HG03571 (cell line): ENCODE data around the gene APOBEC3H.

Experiments used
- ATAC-seq: cut with Tn5 transposase; IDR thresholded peaks from one replicate; pipeline ENCODE4 v1.9.1; 2021; ENCODE audit not compliant: unreplicated experiment

APOBEC3H gene

DNA sequence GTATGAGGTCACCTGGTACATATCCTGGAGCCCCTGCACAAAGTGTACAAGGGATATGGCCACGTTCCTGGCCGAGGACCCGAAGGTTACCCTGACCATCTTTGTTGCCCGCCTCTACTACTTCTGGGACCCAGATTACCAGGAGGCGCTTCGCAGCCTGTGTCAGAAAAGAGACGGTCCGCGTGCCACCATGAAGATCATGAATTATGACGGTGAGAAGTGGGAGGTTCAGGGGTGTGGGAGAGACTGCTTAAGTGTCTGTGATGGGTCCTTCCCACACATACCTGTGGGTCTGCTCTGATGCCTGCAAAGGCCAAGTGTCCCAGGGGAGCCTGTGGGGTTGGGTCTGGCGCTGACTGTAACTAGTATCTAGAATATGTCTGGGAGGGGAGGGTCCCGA lies 16.0 kb upstream of the APOBEC3H start:
- no peak for ATAC-seq

DNA sequence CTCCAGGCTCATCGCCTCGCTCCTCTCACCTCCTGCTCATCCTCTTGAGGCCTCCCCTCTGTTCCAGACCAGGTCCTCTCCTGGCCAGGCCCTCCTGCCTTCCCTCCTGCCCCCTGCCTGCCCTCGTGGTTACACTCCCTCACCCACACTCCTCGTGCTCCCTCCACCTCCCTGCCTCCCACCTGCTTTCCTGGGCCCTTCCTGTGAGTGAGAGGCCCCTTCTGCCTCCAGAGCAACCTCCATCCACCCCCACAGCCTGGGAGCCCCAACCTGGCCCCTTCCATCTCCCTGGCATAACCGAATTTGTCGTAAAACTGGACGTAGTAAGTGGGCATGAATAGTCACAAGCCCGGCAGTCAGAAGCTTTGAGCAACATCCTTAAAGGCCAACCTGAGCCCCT lies 15.4 kb upstream of the APOBEC3H start:
- no peak for ATAC-seq

DNA sequence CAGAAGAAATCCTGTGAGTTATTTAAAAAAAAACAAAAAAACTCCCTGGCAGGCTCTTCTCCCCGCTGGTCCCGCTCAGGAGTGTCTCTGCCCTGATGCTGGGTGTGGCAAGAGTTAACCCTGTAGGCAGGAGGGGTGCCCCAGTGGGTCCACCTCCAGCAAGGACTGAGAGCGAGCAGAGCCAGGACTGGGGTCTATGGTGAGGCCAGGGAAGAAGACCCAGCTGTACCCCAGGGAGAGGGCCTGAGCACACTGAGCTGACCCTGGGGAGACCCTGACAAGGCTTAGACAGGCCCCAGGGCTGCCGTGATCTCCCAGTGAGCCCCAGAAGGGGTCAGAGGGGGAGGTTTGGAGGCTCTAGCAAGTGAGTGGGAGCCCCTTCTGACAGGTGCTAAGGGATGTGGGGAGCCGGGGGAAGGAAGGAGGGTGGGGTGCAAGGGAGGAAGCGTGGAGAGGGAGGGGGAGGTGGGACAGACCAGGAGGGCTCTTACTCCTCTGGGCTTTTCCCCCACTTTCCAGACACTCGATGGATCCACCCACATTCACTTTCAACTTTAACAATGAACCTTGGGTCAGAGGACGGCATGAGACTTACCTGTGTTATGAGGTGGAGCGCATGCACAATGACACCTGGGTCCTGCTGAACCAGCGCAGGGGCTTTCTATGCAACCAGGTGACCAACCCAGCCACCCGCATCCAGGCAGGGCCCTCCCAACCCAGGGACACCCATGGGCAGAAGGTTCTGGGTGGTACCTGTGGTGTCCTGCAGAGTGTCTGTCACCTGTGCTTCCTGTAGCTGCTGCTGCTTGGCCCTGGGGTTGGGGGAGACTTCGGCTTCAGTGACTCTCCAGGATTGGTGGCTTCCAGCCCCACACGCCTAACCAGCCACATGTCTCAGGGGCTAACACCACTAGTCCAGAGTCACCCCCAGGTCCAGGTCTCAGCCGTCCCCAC lies 13.6 kb upstream of the APOBEC3H start:
- no peak for ATAC-seq

DNA sequence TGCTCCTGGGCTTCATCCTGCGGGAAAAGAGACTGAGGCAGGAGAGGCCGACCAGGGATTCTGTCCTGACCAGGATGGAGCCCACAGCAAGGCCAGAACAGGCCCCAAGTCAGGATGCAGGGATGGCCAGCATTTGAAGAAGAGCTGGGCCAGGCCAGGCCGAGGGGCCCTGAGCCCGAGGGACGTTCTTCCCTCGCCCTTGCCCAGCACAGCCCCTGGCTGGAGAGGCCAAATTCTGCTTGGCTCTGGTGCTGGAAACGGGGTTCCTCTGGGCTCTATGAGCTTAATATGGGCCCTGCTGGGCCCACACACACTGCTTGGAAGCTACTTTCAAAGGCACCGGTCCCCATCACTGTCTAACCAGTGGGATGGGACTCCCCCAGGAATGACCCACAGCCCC lies 12.4 kb upstream of the APOBEC3H start:
- ATAC-seq: no peak

DNA sequence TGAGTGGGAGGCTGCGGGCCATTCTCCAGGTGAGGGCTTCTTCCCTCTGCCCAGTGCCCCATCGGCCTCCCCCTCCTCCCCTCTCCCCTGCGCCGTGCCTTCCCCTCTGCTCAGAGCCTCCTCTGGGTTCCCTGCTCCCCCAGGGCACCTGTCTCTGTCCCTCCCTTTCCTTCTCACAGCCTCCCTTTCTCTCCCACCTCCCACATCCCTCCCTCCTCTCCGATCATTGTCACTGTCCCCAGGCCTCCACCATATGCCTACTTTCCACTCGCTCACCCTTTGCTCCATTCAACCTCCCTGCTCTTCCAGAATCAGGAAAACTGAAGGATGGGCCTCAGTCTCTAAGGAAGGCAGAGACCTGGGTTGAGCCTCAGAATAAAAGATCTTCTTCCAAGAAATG lies 9.9 kb upstream of the APOBEC3H start:
- no peak for ATAC-seq

DNA sequence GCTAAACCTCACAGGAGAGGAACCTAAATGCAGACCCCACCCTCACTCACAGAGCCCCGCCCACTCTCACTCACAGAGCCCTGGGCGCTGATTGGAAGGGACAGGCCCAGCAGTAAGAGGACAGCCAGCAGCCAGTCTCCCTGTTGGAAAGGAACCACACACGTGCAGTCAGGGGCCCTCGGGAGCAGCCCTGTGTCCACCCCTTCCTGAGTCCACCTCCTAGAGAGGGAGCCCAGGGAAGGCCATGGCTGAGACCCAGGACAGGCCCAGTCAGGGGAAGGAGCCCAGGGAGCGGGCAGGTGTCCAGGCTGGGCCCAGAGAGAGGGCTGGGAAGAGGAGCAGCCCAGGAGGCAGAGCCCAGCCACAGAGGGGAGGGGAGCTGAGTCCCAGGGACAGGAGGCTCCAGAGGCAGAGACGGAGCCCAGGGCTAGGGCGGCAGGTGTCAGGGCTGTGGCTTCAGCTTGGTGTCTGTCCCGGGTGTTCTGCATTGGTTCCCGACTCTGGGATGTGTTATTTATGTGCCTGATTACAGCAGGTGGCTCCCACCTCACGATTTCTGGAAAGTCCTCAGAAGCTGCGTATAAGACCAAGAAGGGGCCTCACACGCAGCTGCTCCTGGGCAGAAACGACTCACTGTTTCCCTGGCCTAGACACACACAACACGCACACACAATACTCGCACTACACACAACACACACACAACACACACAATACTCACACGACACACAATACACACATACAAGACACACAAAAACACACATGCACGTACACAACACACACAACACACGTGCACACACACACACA lies 9.0 kb upstream of the APOBEC3H start:
- ATAC-seq: no peak

DNA sequence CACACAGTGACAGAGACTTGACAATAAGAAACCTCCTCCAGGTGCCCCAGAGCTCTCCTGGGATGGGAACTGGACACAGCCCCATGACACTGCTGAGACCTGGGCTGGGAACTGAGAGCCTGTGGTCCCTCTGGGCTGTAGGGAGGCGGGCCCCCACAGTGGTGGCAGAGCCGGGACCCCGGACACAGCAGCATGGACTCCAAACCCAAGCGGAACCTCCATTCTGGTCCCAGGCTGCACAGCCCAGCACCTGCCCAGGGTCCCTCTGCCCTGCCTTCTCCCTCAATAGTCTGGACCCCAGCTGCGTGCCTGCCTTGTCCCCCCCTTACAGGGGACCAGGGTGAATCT lies 8.4 kb upstream of the APOBEC3H start:
- no peak for ATAC-seq

DNA sequence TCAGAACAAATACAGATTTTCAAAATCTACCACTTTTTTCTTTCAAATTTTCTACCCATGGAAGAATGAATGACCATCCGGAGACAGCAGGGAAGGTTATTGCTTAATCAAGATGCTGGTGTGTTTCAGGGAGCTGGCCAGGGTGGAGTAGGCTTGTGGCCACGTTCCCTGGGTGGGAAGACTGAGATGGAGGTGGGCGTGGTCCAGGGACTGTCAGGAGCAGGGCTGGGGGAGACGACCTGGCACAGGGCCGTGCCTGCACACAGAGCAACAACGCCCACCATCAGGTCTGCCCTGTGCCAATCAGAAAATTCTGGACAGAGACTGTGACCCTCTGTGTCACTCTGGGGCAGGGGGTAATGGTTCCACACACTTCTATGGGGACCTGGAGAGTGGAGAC lies 7.1 kb upstream of the APOBEC3H start:
- ATAC-seq: no peak

DNA sequence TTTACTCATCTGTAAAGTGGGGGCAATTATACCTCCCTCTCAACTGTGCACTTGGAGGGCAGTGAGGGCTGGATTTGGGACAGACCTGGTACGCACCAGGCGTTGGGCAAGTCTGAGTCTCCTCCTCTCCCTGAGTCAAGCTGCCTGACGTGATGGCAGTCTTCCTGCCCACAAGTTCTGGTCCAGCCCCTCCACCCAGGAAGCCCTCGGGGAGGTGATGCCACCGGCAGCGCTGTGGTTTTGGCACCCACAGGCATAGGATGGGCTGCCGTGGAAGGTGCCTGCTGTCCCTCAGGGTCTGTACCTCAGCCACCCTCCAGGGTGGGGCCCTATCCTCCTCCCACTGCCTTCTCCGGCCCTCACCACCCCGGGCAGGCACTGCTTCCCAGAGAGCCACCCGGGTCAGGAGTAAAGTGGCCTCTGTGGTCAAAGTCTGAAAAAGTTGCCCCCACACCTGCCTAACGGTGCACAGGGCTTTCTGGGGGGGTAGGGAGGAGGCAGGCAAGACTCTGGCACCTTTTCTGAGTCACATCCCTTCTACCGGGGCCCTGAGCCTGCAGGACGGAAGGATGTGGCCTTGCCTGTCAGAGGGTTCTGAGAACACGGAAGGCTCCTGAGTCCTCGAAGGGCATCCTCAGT lies 6.5 kb upstream of the APOBEC3H start:
- ATAC-seq: no peak

DNA sequence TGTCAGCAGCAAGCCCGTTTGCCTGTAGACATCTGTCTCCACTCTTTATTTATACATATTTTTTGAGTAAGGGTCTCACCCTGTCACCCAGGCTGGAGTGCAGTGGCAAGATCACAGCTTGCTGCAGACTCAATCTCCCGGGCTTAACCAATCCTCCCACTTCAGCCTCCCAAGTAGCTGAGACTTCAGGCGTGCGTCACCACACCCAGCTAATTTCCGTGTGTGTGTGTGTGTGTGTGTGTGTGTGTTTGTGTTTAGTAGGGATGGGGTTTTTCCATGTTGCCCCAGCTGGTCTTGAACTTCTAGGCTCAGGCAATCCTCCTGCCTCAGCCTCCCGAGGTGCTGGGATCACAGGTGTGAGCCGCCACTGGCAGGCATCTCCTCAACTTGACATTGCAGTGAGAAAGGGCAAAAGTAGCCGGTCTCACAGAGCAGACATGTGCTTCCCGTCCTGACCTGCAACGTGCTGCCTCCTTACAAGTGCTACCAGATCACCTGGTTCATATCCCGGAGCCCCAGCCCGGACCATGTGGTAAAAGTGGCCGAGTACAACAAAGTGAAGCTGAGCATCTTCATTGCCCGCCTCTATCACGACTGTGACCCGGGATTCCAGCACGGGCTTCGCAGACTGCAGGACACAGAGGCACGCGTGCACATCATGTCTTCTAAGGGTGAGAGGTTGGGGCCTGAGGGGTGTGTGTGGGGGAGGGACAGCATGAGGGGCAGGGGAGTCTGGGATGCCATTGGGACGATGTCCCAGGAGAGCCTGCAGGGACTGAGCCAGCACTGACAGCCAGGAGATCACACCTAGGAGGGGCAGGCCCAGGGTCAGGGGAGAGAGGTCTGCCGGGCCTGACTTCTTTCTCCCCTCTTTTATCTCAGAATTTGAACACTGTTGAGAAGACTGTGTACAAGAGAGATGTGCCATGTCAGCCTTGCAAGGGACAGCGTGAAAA lies 5.6 kb upstream of the APOBEC3H start:
- ATAC-seq: no peak

DNA sequence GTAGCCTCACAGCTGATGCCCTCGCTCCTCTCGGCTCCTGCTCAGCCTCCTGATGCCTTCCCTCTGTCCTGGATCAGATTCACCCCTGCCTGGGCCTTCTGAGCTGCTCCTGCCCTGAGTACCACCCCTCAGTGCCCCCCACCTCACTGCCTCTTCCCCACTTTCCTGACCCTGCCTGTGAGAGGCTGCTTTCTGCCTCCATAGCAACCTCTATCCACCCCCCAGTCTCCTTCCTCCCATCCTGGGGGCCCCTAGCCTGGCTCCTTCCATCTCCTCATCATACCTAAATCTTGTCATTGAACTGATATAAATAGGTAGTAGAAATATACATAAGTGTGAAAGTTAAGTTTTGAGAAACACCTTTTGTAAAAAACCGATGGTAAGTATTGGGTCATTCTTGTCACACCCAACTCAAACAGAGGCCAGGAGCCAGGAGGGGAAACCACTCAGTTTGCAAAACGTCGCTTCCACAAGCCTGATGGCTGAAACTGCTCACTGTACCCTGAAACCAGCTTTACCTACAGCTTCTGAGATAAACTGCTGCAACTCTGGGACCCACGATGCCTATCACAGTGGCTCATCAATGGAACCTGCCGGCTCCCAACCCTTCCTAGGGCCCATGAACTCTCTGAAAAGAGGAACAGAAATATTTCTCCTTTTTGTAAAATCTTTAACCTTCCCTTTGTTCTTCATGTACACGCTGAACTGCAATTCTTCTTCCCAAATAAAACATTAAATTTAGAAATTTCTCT lies 4.8 kb upstream of the APOBEC3H start:
- ATAC-seq: no peak

DNA sequence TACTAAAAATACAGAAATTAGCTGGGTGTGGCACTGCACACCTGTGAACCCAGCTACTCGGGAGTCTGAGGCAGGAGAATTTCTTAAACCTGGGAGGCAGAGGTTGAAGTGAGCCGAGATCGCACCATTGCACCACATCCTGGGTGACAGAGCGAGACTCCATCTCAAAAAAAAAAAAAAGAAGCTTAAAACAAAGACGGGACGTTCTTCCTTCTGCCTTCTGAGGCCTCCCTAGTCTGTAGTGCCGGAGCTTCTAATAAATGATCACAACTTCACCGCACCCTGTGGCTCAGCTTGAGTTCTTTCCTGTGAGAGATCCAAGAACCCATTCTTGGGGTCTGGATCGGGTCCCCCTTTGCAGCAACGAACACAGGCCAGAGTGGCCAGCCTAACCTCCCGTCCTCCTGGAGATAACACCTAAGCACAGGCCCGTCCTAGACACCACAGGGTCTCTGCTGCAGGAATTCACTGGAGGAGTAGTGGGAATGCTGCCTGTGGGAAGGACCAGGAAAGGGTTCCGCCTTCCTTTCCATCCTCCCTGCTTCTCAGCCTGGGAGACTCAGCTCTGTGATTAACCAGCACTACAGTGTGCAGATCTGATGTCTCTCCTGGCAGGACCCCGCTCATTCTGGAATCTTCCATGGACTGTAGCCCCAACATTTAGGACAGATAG lies 2.2 kb upstream of the APOBEC3H start:
- no peak for ATAC-seq

DNA sequence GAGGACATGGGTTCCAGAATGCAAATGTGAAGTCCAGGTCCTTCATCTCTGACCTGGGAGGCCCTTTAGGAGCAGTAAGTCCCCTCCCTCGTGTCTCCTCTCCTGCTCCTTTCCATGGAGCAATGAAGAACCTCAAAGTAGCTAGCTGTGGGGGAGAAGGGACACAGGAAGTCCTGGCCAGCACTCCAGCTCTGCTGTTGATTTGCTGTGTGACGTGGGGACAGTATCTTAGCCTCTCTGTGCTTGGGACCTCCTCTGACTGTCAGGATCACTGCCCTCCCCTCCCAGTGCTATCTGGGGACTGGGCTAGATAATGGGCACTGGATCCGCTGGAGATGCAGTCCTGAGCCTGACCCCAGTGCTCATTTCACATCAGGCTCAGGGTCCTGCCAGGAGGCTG lies 1.1 kb upstream of the APOBEC3H start:
- no peak for ATAC-seq

DNA sequence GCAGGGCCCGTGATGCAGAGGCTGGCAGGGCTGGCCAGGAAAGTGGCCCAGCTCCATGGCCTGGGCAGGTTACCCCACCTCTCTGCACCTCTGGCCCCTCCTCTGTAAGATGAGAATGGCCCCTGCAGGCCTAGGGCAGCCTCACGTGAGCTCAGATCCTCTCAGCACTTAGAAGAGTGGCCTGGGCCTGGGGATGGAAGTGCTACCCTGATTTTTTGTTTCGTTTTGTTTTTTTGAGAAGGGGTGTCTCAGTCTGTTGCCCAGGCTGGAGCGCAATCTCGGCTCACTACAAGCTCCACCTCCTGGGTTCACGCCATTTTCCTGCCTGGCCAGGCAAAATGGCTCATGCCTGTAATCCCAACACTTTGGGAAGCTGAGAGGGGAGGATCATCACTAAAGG lies 982 bp downstream of the APOBEC3H start:
- ATAC-seq: no peak

DNA sequence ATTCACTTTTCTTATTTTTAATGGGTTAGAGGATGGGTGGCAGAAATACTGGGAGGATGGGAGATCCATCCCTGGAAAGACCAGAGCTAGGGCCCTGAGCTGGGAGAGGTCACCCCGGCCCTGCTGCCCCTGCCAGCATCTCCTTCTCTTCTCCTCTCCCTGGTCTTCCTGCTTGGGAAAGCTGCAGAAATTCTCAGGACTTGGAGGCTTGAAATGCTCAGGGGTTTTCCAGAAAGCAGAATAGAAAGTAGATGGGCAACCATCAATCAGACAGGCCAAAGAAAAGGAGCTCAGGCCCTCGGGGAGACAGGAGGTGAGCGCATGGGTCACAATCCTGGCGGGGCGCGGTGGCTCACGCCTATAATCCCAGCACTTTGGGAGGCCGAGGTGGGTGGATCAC lies 1.5 kb downstream of the APOBEC3H start:
- no peak for ATAC-seq

DNA sequence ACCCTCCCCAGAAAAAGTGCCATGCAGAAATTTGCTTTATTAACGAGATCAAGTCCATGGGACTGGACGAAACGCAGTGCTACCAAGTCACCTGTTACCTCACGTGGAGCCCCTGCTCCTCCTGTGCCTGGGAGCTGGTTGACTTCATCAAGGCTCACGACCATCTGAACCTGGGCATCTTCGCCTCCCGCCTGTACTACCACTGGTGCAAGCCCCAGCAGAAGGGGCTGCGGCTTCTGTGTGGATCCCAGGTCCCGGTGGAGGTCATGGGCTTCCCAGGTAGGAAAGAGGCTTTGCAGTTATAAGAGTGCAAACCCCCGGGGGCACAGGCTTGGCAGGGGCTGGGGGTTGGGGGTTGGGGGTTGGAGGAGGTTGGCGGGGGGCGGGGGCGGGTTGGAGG lies 4.2 kb downstream of the APOBEC3H start:
- no peak for ATAC-seq

DNA sequence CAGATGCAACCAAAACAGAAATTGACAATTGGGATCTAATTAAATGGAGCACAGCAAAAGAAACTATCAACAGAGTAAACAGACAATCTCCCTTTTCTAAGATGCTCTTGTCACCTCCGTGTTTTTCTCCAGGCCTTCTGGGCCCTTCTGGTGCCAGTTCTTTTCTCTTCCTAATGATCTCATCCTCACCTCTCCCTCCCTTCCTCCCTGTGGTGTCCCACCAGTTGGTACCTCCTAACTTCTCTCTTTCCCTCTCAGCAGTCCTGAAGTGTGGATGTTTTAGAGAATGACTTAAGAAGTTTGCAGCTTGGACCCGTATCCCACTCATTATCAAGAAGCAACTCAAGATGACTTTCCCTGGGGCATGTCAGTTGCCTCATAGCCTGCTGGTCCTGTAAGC lies 6.4 kb downstream of the APOBEC3H start:
- no peak for ATAC-seq

DNA sequence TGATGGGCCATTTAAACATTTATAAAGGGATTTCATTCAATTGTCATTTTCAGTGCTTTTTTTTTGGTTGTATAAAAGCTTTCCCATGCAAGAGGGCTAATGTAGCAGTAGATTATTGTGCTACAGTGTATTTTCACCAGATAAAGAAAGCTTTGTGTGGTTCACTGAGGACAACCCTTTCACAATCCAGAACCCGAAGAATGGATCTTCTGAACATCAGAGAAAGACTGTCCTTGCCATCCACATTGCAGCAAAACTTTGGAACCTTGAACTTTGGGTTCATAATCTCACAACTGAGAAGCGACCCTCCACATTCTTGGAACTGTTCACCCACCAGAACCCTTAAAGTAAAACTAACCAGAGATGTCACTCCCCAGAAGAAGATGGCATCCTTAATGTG lies 9.3 kb downstream of the APOBEC3H start:
- ATAC-seq: no peak

DNA sequence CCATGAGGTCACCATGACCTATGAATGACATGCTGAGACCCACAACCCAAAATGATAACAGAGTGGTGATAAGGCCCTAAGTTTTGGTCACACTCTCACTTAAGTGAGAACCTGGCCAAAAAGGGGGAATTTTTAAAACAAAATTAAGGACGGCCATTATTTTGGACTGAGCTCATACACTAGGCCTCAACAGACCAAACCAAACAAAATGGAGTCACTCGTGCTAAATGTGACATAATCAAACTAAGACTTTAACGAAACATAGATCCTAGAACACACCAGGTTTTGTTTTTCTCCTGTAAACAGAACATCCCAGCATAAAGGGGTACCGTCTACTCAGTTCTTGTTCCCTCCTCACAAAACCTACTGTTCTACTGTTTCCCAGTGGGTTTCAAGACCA lies 11.4 kb downstream of the APOBEC3H start:
- ATAC-seq: no peak
